Measurements from ENCODE around the gene IRAK3. TPM values are rescaled to one million over a fixed set of nuclear protein-coding genes. Genes with fewer than 3 reads are reported as not detected.

The IRAK3 gene
- total and polyA plus RNA-seq, 2 donors (not counting 3 experiments of a cell fraction or from before 2014, with no cell fraction given): 2.3 to 8.5 TPM

GRCh38 chr12:66228462-66228861 is 39.4 kb downstream of the IRAK3 start:
- Histone ChIP-seq H3K9ac (replicated peaks; ENCODE audit: extremely low read depth, insufficient read depth, low read length) (no peak overlapping the region), H3K36me3 (ENCODE audit: control insufficient read depth in 2 of 2, extremely low read depth in 1 of 2, insufficient read depth in 2 of 2, low read length in 2 of 2) (no peaks in the 10 kb centered on the region), H4K20me1 (replicated peaks; ENCODE audit: control insufficient read depth, extremely low read depth, insufficient read depth, low read length) (no peaks in the 10 kb centered on the region), H3K79me2 (ENCODE audit: control insufficient read depth, insufficient read depth, low read length) (no peaks in the 10 kb centered on the region), H3K27me3 (ENCODE audit: control insufficient read depth in 2 of 2, insufficient read depth in 2 of 2, low read length in 2 of 2) (no peaks in the 10 kb centered on the region), H3K27ac (ENCODE audit: insufficient read depth, low read depth, low read length) (no peak overlapping the region), H3K9me1 (replicated peaks; ENCODE audit: control insufficient read depth, extremely low read depth, insufficient read depth, low read length) (no peaks in the 10 kb centered on the region), H3K4me1 (ENCODE audit: control insufficient read depth, extremely low read depth, insufficient read depth, low read length) (no peaks in the 10 kb centered on the region), H2AFZ (ENCODE audit: low read depth, low read length) (no peak overlapping the region), H3K9me3 (replicated peaks; ENCODE audit: control insufficient read depth, insufficient read depth, low read length) (no peaks in the 10 kb centered on the region), H3K4me2 (ENCODE audit: insufficient read depth, low read length) (no peak overlapping the region), H3K4me3 (replicated peaks in 1 of 3; ENCODE audit: insufficient read depth in 1 of 3, low read depth in 1 of 3, low read length in 3 of 3) (no peak overlapping the region)
- dilution Hi-C loops (cut with MboI; ENCODE audit: extremely low pct_ligation_motif_present, low sequenced_read_pairs) (no loop called here), intact Hi-C loops (cut with micrococcal nuclease) (no loop called here)
- POLR2A ChIA-PET: no interaction called here
- DNase-seq (ENCODE audit: low read depth, low spot score) (no peak), FAIRE-seq (no peak)
- BruUV-seq (replicated peaks): no TSS peak
- TF ChIP-seq POLR2AphosphoS5 (IDR thresholded peaks at IDR 0.05; ENCODE audit: insufficient read depth, low read depth, low read length) (no peak), CTCF (IDR thresholded peaks at IDR 0.05; ENCODE audit: extremely low read depth in 1 of 2, insufficient read depth in 1 of 2, low read depth in 1 of 2, low read length in 2 of 2) (no peak), POLR2A (IDR thresholded peaks at IDR 0.05; ENCODE audit: low read depth, low read length) (no peak), EZH2 (IDR thresholded peaks at IDR 0.05; ENCODE audit: borderline replicate concordance, low read depth, low read length, severe bottlenecking) (no peak), FOS (IDR thresholded peaks at IDR 0.05; ENCODE audit: borderline replicate concordance, insufficient read depth, low read length) (no peak), JUN (IDR thresholded peaks at IDR 0.05; ENCODE audit: borderline replicate concordance, insufficient read depth, insufficient read length, low read depth) (no peak), MYC (IDR thresholded peaks at IDR 0.05; ENCODE audit: low read depth, low read length) (no peak), MAX (IDR thresholded peaks at IDR 0.05; ENCODE audit: insufficient read depth, insufficient read length) (no peak), GATA2 (IDR thresholded peaks at IDR 0.05; ENCODE audit: insufficient read depth, insufficient read length, low read depth, low read length) (no peak)
- CTCF ChIA-PET: interaction anchor here (1.2 kb wide), 1 partner anchor 11 kb away, joined by 3 read pairs; no protein-coding TSS in a partner anchor

Data from endothelial cell of umbilical vein (primary cell).